Spleen (tissue), 11 donors: ENCODE results near the gene DPEP2NB. TPM values are rescaled to one million over a fixed set of nuclear protein-coding genes. Genes with fewer than 3 reads are reported as not detected.
"Not testable (repeated sequence)": the region's sequence is repeated elsewhere in the genome, so short reads cannot be mapped to it uniquely, and the experiment has no call there.

Experiments
- DNase-seq: peaks from one replicate; pipeline ENCODE4 v3.0.0-alpha.2; 2020
- H3K27ac ChIP-seq, 8 donors: fragments of 200-600 bp; sonication (generic) in 7 of 8; 1 replicate in 4 of 8; 2 replicates in 4 of 8; pipeline versions ENCODE4 v1.5.0 to v1.8.0; 2016 to 2021; ENCODE audit warnings: inconsistent platforms in 4 of 8, mild to moderate bottlenecking in 4 of 8, moderate library complexity in 1 of 8
- H3K27me3 ChIP-seq, 7 donors: fragments of 200-600 bp; sonication (generic) in 6 of 7; replicated peaks in 1 of 7; 1 replicate in 4 of 7; 2 replicates in 3 of 7; pipeline versions ENCODE4 v1.5.0 to v1.8.0; 2016 to 2021; ENCODE audit warnings: inconsistent platforms in 3 of 7, mild to moderate bottlenecking in 1 of 7
- H3K36me3 ChIP-seq, 6 donors: fragments of 200-600 bp; sonication (generic) in 5 of 6; 1 replicate in 4 of 6; 2 replicates in 2 of 6; pipeline versions ENCODE4 v1.5.0 to v1.8.0; 2016 to 2021; ENCODE audit warnings: inconsistent platforms in 2 of 6
- H3K4me1 ChIP-seq, 6 donors: fragments of 200-600 bp; sonication (generic) in 5 of 6; 1 replicate in 3 of 6; 2 replicates in 3 of 6; pipeline versions ENCODE4 v1.5.0 to v1.8.0; 2016 to 2021; ENCODE audit warnings: inconsistent platforms in 3 of 6
- H3K4me3 ChIP-seq, 8 donors: fragments of 200-600 bp; sonication (generic) in 7 of 8; 1 replicate in 4 of 8; 2 replicates in 4 of 8; pipeline versions ENCODE4 v1.5.0 to v1.8.0; 2016 to 2021; ENCODE audit warnings: inconsistent platforms in 4 of 8, mild to moderate bottlenecking in 4 of 8, moderate library complexity in 2 of 8
- H3K9me3 ChIP-seq, 8 donors: fragments of 200-600 bp; sonication (generic) in 7 of 8; 1 replicate in 4 of 8; 2 replicates in 4 of 8; pipeline versions ENCODE4 v1.5.0 to v1.8.0; 2016 to 2021; ENCODE audit warnings: inconsistent platforms in 4 of 8
- POLR2A ChIP-seq, 3 donors: fragments of 450-650 bp; IDR thresholded peaks; one replicate each; pipeline ENCODE4 v1.5.1; 2017; ENCODE audit warnings: antibody characterized with exemption in 3 of 3, mild to moderate bottlenecking in 1 of 3
- POLR2AphosphoS5 ChIP-seq, 3 donors: sonication (generic); formaldehyde crosslinking; IDR thresholded peaks; one replicate each; pipeline ENCODE4 v1.5.1; 2017; ENCODE audit warnings: antibody characterized with exemption in 3 of 3
- WGBS, 5 donors: extraction: QIAGEN DNeasy Blood & Tissue Kit in 3 of 5; methylation state at CpG; one replicate each; pipeline versions ENCODE4 v1.1.5 to v1.1.7; 2013 to 2018; 5-methylcytosine and 5-hydroxymethylcytosine counted together
- intact Hi-C: fragments of 100-400 bp; cut with DNase I; formaldehyde crosslinking; loops from one replicate; pipeline ENCODE4 v1.15.0; 2023; ENCODE audit warnings: low total_unique reads
- polyA plus RNA-seq, 3 donors: library from polyadenylated mRNA; stranded (reverse); fragments of 200-250 nt; gene quantifications; one replicate each; pipeline ENCODE4 v1.2.1, GENCODE V29; 2013
- total RNA-seq, 7 donors: library from RNA; depleted of rRNA in 3 of 7; stranded (reverse); fragments of >200 nt in 3 of 7; fragmentation: NEBNext Ultra II Directional in 4 of 7; extraction: Animal tissue kit (Norgen Biotek cat#: 25700) in 4 of 7; gene quantifications; one replicate each; pipeline versions ENCODE4 v1.1.0 to v1.2.1, GENCODE V29; 2016 to 2021
- TF ChIP-seq, protein P1 (sequence below), 11 experiments: fragments of 200-600 bp in 7 of 11; fragments of 450-650 bp in 4 of 11; sonication (generic) in 4 of 11; IDR thresholded peaks in 8 of 11; conservative IDR thresholded peaks in 3 of 11; 1 replicate in 7 of 11; 2 replicates in 4 of 11; pipeline versions ENCODE4 v1.4.0 to v1.8.0; 2016 to 2021; ENCODE audit warnings: antibody characterized with exemption in 11 of 11, inconsistent platforms in 4 of 11, mild to moderate bottlenecking in 1 of 11
- donor health status: healthy with polysubstance abuse.
- donor health status: DM: no; HTN: no; CAD: no; lungs with moderate emphysema.
- donor health status: DM: no; HTN: no; CAD: no.
- donor health status: Bipolar disorder and iron deficiency.
- donor health status: healthy.
- donor health status: DM: no; HTN: no; CAD: no.
- donor health status: DM: yes; HTN: yes; CAD: no.

The DPEP2NB gene
- total and polyA plus RNA-seq, 10 donors: not detected

- 16 to 44% (median 29%) methylated on average over 2 of the region's 2 CpGs for WGBS, 5 donors
- no peaks in the 10 kb centered on the region for H3K27me3 ChIP-seq
- intact Hi-C loops: no loop called here
- DNase-seq: no peak
- no peaks in the 10 kb centered on the region for H3K9me3 ChIP-seq
- TF ChIP-seq POLR2AphosphoS5 (IDR thresholded peaks at IDR 0.05) (no peak), POLR2A (IDR thresholded peaks at IDR 0.05) (no peak)
- TF ChIP-seq, protein P1, sequence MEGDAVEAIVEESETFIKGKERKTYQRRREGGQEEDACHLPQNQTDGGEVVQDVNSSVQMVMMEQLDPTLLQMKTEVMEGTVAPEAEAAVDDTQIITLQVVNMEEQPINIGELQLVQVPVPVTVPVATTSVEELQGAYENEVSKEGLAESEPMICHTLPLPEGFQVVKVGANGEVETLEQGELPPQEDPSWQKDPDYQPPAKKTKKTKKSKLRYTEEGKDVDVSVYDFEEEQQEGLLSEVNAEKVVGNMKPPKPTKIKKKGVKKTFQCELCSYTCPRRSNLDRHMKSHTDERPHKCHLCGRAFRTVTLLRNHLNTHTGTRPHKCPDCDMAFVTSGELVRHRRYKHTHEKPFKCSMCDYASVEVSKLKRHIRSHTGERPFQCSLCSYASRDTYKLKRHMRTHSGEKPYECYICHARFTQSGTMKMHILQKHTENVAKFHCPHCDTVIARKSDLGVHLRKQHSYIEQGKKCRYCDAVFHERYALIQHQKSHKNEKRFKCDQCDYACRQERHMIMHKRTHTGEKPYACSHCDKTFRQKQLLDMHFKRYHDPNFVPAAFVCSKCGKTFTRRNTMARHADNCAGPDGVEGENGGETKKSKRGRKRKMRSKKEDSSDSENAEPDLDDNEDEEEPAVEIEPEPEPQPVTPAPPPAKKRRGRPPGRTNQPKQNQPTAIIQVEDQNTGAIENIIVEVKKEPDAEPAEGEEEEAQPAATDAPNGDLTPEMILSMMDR (IDR thresholded peaks at IDR 0.05 in 8 of 11, conservative IDR thresholded peaks at IDR 0.05 in 3 of 11): no peak
- no peaks in the 10 kb centered on the region for H3K36me3 ChIP-seq
- H3K4me3 ChIP-seq: peak overlapping the region in 3 of 8 donors; percentile 41 to 71 (median 47)
- H3K4me1 ChIP-seq: peaks cover 7 to 88% (median 61%) of the 10 kb centered on the region in 6 donors
- H3K27ac ChIP-seq: peak overlapping the region; percentile 73 to 94 (median 90)
Measured at GRCh38 chr16:67999985-68000384, 15.7 kb downstream of the DPEP2NB start.

DNA sequence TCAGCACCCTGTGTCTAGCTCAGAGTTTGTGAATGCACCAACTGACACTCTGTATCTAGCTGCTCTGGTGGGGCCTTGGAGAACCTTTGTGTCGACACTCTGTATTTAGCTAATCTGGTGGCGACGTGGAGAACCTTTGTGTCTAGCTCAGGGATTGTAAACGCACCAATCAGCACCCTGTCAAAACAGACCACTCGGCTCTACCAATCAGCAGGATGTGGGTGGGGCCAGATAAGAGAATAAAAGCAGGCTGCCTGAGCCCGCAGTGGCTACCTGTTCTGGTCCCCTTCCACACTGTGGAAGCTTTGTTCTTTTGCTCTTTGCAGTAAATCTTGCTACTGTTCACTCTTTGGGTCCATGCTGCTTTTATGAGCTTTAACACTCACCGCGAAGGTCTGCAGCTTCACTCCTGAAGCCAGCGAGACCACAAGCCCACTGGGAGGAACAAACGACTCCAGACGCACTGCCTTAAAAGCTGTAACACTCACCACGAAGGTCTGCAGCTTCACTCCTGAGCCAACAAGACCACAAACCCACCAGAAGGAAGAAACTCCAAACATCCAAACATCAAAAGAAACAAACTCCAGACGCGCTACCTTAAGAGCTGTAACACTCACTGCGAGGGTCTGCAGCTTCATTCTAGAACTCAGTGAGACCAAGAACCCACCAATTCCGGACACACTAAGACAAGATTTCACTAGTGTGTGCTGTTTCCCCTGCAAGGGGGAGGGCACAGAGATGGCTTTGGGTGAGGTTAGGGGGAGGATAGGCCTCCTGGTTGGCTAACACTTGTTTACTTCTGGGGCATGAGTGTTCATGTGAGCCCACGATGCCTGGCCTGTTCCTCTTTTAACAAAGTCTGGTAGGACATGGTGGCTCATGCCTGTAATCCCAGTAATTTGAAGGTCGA is 16.7 kb downstream of the DPEP2NB start, which contains the start of gene DPEP2:
DPEP2 (minus strand) TSS at position 706 of the 910 bp plus-strand sequence. CDS start 6,272 bp downstream, outside the sequence.
- Histone ChIP-seq H3K27ac (peak within 1 kb of the TSS; percentile 73 to 94 (median 90)), H3K4me1 (peaks cover 7 to 87% (median 58%) of the 10 kb centered on the region in 6 donors), H3K4me3 (peak within 1 kb of the TSS in 6 of 8 donors; percentile 12 to 71 (median 40))
- peak in 1 of 3 donors; percentile 23 for TF ChIP-seq POLR2A (IDR thresholded peaks at IDR 0.05)
- TF ChIP-seq POLR2AphosphoS5 (IDR thresholded peaks at IDR 0.05): peak in 2 of 3 donors; percentile 35 to 93
- WGBS, 5 donors: 31 to 54% (median 39%) methylated on average over 18 of the region's 18 CpGs
- H3K27me3 ChIP-seq, intact Hi-C loops, H3K36me3 ChIP-seq, H3K9me3 ChIP-seq: not testable (repeated sequence)
- DNase-seq: peak; percentile 88

- peak overlapping the region in 4 of 8 donors; percentile 39 to 71 (median 44) for H3K4me3 ChIP-seq
- WGBS, 5 donors: 92 to 98% (median 96%) methylated on average over 22 to 36 of the region's 36 CpGs
- DNase-seq: not testable (repeated sequence)
Measured at GRCh38 chr16:67998231-67998778, 17.4 kb downstream of the DPEP2NB start.

GRCh38 chr16:67996666-67997065 is 19.0 kb downstream of the DPEP2NB start:
- 84 to 90% (median 86%) methylated on average over 5 of the region's 5 CpGs for WGBS, 5 donors
- TF ChIP-seq POLR2AphosphoS5 (IDR thresholded peaks at IDR 0.05) (no peak), POLR2A (IDR thresholded peaks at IDR 0.05) (no peak)
- TF ChIP-seq, protein P1 (IDR thresholded peaks at IDR 0.05 in 8 of 11, conservative IDR thresholded peaks at IDR 0.05 in 3 of 11): no peak
- H3K4me3 ChIP-seq: no peak overlapping the region
- H3K27ac ChIP-seq: peak overlapping the region in 4 of 8 donors; percentile 21 to 93 (median 90)
- intact Hi-C loops: no loop called here
- H3K36me3 ChIP-seq: peaks cover 0 to 6% (median 0%) of the 10 kb centered on the region in 6 donors
- H3K9me3 ChIP-seq: no peaks in the 10 kb centered on the region
- no peak for DNase-seq
- no peaks in the 10 kb centered on the region for H3K27me3 ChIP-seq
- H3K4me1 ChIP-seq: peaks cover 24 to 98% (median 78%) of the 10 kb centered on the region in 6 donors

More at GRCh38 chr16:67998231-67998778, 17.4 kb downstream of the DPEP2NB start:
- intact Hi-C loops, H3K36me3 ChIP-seq, H3K27me3 ChIP-seq, H3K9me3 ChIP-seq: not testable (repeated sequence)
- Histone ChIP-seq H3K4me1 (peaks cover 14 to 91% (median 66%) of the 10 kb centered on the region in 6 donors), H3K27ac (peak overlapping the region; percentile 73 to 94 (median 90))
